ENCODE measurements around the gene RFNG. TPM values are rescaled to one million over a fixed set of nuclear protein-coding genes. Genes with fewer than 3 reads are reported as not detected.

The RFNG gene
- total and polyA plus RNA-seq, 9 donors, result 20.9 to 61.3 (median 44.7) TPM

GRCh38 chr17:82013341-82013740 lies 38.3 kb downstream of the RFNG start:
- 63 to 67% (median 64%) methylated on average over 21 to 22 of the region's 22 CpGs for WGBS, 3 donors

GRCh38 chr17:82012640-82013295 lies 38.8 kb downstream of the RFNG start:
- no peak overlapping the region for H3K27ac ChIP-seq
- DNase-seq, result no peak
- WGBS, 3 donors, result 65 to 81% (median 76%) methylated on average over 11 to 19 of the region's 19 CpGs

More at GRCh38 chr17:82013341-82013740, 38.3 kb downstream of the RFNG start:
- H3K27ac ChIP-seq, result no peak overlapping the region
- no peak for DNase-seq
- H3K27me3 ChIP-seq, result no peaks in the 10 kb centered on the region
- no peaks in the 10 kb centered on the region for H3K9me3 ChIP-seq
- no peaks in the 10 kb centered on the region for H3K4me1 ChIP-seq (ENCODE audit: insufficient read depth)
- H3K36me3 ChIP-seq, result no peaks in the 10 kb centered on the region
- H3K4me3 ChIP-seq, result no peak overlapping the region
- intact Hi-C loops (cut with DNase I), result no loop called here
- TF ChIP-seq EP300 (IDR thresholded peaks at IDR 0.05), result no peak
- TF ChIP-seq CTCF (IDR thresholded peaks at IDR 0.05), result no peak
- TF ChIP-seq POLR2A (IDR thresholded peaks at IDR 0.05), result no peak

GRCh38 chr17:82012261-82012639 lies 39.4 kb downstream of the RFNG start:
- 82 to 91% (median 83%) methylated on average over 20 of the region's 20 CpGs for WGBS, 3 donors
- Histone ChIP-seq H3K27me3 (no peaks in the 10 kb centered on the region), H3K36me3 (no peaks in the 10 kb centered on the region), H3K4me3 (no peak overlapping the region), H3K4me1 (ENCODE audit: insufficient read depth) (no peaks in the 10 kb centered on the region), H3K9me3 (no peaks in the 10 kb centered on the region), H3K27ac (no peak overlapping the region)
- intact Hi-C loops (cut with DNase I), result no loop called here
- no peak for DNase-seq
- no peak for TF ChIP-seq POLR2A (IDR thresholded peaks at IDR 0.05)
- no peak for TF ChIP-seq EP300 (IDR thresholded peaks at IDR 0.05)
- TF ChIP-seq CTCF (IDR thresholded peaks at IDR 0.05), result no peak

More at GRCh38 chr17:82012640-82013295, 38.8 kb downstream of the RFNG start:
- intact Hi-C loops (cut with DNase I), result no loop called here
- Histone ChIP-seq H3K4me1 (ENCODE audit: insufficient read depth) (no peaks in the 10 kb centered on the region), H3K27me3 (no peaks in the 10 kb centered on the region), H3K4me3 (no peak overlapping the region), H3K36me3 (no peaks in the 10 kb centered on the region), H3K9me3 (no peaks in the 10 kb centered on the region)
- TF ChIP-seq EP300 (IDR thresholded peaks at IDR 0.05) (no peak), CTCF (IDR thresholded peaks at IDR 0.05) (no peak), POLR2A (IDR thresholded peaks at IDR 0.05) (no peak)

- Histone ChIP-seq H3K4me3 (no peak overlapping the region), H3K36me3 (no peaks in the 10 kb centered on the region), H3K4me1 (ENCODE audit: insufficient read depth) (no peaks in the 10 kb centered on the region), H3K9me3 (no peaks in the 10 kb centered on the region), H3K27ac (no peak overlapping the region), H3K27me3 (no peaks in the 10 kb centered on the region)
- intact Hi-C loops (cut with DNase I), result no loop called here
- 94 to 96% (median 94%) methylated on average over 19 of the region's 19 CpGs for WGBS, 3 donors
- no peak for DNase-seq
- TF ChIP-seq EP300 (IDR thresholded peaks at IDR 0.05) (no peak), CTCF (IDR thresholded peaks at IDR 0.05) (no peak), POLR2A (IDR thresholded peaks at IDR 0.05) (no peak)
These were observed 39.9 kb downstream of the RFNG start for GRCh38 chr17:82011617-82012187.
